Activated CD4-positive, alpha-beta T cell treated with anti-CD3 and anti-CD28 coated beads, Interleukin-2, Interleukin-6, amounts not matched to agents 100 ng/mL and 50 ng/mL, durations not matched to agents 16 hours and 8 hours (primary cell): Measurements from ENCODE around the gene MS4A12.
"Not testable (repeated sequence)": the region's sequence is repeated elsewhere in the genome, so short reads cannot be mapped to it uniquely, and the experiment has no call there.

ENCODE experiments used
- DNase-seq: peaks from one replicate; pipeline ENCODE4 v3.0.0-alpha.2; 2020

The MS4A12 gene, protein sequence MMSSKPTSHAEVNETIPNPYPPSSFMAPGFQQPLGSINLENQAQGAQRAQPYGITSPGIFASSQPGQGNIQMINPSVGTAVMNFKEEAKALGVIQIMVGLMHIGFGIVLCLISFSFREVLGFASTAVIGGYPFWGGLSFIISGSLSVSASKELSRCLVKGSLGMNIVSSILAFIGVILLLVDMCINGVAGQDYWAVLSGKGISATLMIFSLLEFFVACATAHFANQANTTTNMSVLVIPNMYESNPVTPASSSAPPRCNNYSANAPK

DNA sequence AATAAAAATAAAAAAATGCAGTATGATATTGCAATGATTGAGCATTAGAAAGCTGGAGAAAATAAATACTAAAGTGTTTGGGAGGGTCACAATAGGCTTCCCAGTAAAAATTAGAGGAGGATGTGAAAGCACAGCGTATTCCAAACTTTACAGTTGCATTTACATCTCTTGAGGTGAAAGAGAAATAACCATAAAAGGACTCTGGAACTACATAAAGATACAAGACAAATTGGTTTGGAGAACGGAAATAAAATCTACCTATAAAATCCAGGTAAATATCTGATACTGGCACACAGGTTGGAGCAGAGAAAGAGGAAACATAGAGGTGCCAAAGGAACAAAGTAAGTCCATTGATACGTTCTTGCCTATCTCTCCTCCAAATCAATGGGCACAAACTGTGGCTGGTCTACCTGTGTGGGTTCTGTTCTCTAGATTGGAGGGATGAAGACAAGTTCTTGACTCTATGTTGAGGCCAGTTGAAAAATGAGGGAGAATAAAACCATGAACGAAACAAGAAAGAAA, at the start of gene MS4A12:
Gene MS4A12 (plus strand): TSS at position 291 of the 522 bp plus-strand sequence. CDS start 4,541 bp downstream, outside the sequence.
- no peak for DNase-seq

DNA sequence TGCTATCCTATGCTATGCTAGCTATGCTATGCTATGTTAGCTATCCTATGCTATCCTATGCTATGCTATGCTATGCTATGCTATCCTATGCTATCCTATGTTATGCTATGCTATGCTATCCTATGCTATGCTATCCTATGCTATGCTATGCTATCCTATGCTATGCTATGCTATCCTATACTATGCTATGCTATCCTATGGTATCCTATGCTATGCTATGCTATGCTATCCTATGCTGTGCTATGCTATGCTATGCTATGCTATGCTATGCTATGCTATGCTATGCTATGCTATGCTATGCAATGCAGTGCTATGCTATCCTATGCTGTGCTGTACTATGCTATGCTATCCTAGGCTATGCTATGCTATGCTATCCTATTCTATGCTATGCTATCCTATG, 45.5 kb upstream of the MS4A12 start:
- DNase-seq, result no peak

DNA sequence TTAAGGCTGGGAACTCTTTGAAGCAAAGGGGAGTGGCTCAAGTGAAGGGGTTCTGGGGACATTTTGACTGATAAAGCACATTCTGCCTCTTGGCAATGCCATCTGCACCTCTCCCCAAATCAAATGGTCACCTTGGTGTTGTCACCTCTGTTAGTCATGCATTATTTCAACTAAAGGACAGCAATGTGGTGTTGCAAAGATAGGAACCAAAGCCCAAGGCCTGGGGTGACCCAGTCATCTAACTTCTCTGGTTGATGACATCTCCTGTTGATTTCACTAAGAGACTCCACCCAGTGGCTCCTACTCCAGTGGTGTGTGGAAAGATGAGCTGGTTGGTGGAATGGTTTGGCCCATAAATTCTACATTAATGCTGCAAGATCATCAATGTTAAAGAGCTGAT, 44.7 kb upstream of the MS4A12 start:
- no peak for DNase-seq

DNA sequence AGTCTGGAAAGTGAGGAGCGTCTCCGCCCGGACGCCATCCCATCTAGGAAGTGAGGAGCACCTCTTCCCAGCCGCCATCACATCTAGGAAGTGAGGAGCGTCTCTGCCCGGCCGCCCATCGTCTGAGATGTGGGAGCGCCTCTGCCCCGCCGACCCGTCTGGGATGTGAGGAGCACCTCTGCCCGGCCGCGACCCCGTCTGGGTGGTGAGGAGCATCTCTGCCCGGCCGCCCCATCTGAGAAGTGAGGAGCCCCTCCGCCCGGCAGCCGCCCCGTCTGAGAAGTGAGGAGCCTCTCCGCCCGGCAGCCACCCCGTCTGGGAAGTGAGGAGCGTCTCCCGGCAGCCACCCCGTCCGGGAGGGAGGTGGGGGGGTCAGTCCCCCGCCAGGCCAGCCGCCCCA, 41.4 kb upstream of the MS4A12 start:
- not testable (repeated sequence) for DNase-seq

DNA sequence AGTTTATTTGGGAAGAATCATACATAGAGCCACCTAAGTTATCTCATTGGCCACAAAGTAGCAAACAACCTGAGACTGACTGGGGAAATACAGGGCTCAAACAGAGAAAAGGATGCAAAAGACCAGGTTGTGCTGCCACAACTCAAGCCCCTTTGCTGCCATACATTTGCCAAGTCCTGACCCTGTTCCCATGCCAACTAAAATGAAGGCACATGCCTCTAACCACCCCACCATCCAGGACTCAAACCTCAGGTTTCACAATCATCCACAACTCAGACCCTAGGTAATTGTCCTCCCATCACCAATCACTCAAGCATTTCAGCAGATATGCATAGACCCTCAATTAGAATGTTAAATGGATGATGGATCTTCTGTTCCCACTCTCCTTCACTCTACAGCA, 38.4 kb upstream of the MS4A12 start:
- no peak for DNase-seq

DNA sequence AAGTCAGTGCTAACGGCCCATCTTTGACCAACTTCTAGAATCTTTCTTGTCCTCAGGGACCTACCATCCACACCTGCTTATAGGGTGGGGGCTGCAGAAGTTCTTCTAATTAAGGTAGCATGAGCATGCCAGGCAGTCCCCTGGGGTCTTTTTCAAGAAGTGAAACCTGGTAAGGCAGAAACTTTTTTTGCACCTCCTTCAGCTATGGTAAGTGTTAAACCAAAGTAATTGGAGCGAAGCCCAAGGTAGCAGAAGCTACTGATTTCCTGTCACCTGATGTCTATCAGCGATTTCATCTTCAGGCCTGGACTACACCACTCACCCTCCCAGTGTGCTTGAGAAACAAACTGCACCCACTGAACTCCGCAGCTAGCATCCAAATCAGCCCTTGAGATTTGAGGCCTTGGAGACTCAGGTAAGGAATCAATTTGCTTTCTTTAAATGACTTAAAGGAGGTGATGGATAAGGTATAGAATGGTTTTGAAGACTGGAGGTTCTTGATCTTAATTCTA, 37.0 kb upstream of the MS4A12 start, which contains the start of gene MS4A1:
Gene MS4A1 (plus strand): TSS at position 317 of the 512 bp plus-strand sequence. CDS start 6,528 bp downstream, outside the sequence.
- DNase-seq, result no peak

DNA sequence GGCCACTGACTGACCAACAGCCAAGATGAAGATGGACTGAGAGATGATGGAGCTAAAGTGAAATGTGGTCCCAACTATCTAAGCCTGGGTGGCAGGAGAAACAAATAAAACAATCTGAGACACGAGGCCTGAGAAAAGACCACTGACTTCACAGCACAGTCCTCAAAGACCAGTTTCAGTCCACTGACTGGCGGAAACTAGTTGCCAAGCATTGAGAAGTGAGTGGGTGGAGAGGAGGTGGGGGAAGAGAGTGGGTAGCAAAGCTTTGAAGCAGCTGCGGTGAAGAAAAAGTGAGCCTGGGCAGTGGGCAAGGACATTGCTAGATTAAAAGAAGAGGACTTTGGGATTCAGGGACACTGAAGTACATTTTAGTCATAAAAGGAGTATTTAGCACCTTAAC, 35.0 kb upstream of the MS4A12 start:
- no peak for DNase-seq

DNA sequence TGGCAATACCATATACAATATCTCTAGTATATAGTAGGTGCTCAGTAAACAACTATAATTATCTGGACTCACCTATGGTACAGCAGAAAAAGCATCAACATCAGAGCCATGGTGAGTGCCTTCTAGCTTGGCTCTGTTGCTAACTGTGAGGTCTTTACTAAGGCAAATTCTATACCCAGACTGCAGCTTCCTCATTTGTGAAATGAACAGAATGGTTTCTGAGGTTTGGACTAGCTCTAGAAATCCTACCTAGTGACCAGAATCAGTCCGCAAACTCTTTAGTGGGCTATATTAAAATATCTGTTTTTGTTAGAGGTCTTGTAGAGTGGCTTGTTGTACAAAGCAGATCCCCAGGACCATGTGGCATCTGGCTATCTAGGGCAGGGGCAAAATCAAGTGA, 33.2 kb upstream of the MS4A12 start:
- no peak for DNase-seq

DNA sequence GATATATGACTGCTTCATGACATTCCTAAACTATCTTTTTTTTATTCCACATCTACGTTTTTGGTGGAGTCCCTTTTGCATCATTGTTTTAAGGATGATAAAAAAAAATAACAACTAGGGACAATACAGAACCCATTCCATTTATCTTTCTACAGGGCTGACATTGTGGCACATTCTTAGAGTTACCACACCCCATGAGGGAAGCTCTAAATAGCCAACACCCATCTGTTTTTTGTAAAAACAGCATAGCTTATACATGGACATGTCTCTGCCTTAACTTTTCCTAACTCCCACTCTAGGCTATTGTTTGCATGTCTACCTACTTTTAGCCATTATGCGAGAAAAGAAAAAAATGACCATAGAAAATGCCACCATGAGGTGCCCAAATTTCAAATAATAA, 23.7 kb upstream of the MS4A12 start:
- DNase-seq, result no peak

DNA sequence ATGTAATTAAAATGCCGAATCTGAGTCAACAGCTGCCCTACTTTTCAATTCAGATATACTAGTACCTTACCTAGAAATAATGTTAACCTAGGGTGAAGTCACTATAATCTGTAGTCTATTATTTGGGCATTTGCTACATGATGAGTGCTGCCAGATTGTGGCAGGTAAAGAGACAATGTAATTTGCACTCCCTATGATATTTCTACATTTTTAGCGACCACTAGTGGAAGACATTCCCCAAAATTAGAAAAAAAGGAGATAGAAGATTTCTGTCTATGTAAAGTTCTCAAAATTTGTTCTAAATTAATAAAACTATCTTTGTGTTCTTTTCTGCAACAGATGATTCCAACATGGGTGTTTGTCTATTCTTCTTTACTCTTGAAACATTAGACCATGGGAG, 22.9 kb upstream of the MS4A12 start:
- no peak for DNase-seq

DNA sequence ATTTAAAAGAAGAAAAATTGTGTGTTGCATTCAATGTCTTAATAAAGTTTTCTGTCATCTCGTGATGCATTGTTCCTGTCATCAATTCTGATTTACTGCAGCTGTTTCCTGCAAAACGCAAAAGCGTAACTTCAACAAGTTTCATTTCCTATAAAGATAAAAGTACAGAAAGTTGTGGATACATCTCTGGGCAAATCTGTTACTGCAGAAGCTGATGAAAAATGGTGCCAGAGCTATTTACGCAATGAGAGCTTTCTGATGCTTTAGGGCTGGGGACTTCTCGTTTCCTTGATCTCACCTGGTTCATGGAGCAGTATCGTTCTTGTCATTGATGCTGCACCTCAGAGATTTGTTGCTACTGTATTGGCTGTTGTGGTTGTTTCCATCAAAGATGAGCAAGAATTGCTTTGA, 15.5 kb upstream of the MS4A12 start:
- DNase-seq, result no peak

DNA sequence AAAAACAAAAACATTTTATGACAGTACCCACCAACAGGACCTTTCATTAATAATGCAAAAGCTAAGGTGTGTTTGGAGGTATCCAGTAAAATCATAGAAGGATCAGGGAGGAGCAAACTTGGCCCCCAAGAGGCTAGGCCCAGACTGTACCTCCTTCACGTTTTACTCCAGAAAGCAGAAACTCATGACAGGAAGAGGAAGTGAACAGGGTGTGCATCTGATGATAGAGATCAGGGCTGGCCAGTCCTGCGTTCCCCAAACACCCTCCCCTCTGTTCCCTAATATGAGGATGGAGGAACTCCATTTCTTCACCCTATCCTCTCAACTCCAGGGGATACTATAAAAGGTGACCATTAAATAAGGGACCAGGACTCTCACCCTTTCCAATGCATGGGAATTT, 10.2 kb upstream of the MS4A12 start:
- no peak for DNase-seq

DNA sequence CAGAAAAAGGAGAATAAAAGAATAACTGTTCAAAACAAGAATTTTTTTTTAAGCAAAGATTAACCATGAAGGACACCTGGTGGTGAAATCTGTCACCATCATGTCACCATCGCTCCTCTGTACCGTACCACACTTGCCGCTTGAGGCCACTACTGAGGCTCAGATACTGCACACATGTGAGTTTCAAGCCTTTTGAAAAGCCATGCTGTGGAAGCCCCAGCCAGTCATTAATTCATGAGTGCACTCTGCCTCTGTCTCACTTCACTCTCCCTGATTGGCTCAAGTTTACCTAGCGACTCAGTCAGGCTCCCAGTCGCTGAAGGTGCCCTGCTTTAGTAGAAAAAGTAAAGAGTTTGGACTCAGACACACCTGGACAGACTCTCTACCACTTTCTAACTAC, 6.6 kb upstream of the MS4A12 start:
- peak; percentile 19 for DNase-seq

DNA sequence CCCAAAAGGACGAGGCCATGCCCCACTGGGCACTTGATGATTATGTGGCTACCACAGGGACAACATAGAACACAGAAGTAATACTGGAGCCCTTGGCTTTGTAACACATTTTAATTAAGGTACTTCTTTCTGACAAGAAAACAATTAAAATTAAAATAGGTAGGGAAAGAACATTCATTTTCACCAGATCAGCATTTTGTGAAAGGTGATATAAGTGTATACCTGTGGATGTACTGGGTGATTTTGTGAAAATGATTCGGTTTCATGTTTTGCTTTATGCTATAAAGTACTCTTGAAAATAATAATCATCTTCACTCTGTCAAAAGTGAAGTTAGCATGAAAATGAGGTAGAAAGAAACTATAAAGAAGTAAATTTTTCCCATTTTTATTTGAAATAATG, 876 bp downstream of the MS4A12 start:
- no peak for DNase-seq

DNA sequence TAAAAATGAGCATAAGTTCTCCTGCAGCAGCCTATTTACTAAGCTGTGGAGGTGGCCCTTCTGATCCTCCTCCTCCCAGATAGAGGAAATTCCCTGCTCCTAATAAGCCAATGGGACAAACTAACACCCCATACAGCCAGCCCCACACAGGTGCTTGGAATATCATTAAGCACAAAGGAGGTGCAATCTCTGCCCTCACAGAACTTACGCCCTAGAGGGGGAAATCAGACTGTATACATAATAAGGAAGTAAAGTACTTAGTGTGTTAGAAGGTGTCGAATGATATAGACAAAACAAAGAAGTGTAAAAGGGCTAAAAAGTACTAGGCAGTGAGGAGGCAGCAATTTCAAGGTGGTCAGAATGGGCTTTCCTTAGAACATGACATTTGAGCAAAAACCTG, 5.8 kb downstream of the MS4A12 start:
- DNase-seq, result no peak

DNA sequence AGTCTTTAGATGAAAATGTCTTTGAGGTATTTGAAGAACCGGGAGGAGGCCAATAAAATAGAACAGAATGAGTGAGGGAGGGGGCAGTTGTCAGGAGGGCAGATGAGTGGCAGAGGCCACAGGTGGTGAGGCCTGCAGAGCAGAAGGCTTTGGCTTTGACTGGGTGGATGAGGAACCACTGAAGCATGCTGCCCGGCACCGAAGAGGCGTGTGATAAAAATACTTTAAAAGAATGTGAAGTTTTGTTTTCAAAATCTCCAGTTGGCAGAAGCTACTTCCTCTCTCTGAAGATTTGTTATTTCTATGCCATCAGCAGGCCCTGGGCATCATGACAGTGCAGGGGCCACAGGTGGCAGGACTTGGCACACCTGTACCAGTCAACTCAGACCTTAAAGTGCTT, 6.3 kb downstream of the MS4A12 start:
- no peak for DNase-seq

DNA sequence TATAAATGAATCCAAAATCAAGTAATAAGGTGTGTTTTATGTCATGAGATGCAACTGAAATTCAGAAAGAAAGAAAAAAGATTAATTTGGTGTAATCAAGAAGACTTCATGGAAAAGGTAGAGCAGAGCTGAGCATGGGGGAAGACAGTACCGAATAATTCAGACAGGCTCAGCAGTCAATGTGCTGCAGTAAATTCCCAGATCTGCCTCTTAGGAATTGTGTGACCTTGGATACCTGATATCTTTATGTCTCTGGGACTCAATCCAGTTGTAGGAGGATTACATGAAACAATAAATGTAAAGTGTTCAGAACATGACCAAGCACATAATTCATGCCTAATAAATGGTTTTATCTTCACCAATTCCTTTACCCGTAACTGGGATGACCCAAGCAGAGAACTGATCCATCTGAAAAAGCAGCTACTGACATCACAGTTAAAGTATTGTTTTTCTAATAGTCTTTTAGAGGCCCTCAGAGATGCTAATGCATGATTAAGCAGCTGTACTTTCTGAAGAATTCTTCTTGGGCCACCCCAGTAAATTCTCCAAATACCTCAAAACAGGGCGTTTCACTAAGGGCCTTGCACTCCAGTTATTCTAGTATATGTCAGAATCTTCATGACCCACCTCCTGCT, 7.8 kb downstream of the MS4A12 start:
- no peak for DNase-seq

DNA sequence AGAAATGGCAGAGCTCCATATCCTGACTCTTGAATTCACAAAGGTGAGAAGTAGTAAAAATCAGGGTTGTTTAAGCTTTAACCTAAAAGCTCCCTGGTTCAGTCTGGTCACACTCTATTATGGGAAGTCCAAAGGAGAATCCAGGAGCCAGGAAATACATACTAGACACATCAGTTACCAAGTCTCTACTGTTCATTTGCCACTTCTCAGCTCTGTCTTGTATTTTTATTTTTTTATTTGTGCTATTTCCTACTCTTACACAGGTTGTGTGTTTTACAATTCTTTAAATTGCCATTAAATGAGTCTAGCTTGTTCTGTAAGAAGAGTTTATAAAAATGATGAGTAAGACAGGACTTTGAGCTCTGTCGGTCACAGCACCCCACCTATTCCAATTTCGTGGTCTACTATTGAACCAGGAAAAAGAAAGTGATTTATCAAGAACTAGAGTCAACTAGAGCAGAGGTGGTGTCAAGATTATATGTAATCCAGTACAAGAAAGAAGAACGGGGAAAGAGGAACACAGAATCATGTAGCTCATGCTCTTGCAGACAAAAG, 9.7 kb downstream of the MS4A12 start:
- no peak for DNase-seq

DNA sequence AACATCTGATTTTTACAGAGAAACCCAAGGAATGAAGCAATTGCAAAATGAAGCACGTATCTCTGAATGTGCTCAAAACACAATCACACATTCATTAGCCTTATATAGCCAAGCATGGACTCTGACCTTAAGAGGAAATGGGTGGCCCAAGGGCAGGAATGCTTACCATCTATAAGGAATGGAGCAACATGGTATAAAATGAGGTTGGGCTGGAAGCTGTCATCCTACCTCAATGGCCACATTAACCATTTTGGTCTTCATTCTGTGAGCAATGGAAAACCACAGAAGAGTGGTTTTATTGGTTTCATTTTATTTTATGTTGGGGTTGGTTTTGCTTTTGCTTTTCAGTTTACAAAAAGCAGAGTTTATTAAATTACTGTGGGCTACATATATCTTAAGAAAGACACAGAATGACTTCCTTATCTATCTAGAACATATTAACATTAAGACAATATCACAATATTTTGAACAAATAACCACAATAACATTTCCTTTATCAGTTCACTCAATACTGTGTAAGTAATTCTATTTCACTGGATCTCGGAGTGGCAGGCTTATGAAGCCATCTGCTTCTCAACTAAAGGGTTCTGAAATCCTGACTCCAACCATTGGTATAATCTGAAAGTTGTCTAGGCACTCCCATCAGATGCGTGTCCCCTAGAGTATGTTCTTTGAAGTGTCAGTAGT, 11.8 kb downstream of the MS4A12 start:
- peak; percentile 19 for DNase-seq

DNA sequence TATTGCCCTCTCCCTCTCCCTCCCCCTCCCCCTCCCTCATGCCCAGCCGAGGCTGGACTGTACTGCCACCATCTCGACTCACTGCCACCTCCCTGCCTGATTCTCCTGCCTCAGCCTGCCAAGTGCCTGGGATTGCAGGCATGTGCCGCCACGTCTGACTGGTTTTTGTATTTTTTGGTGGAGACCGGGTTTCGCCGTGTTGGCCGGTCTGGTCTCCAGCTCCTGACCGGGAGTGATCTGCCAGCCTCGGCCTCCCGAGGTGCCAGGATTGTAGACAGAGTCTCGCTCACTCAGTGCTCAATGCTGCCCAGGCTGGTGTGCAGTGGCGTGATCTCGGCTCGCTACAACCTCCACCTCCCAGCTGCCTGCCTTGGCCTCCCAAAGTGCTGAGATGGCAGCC, 17.0 kb downstream of the MS4A12 start:
- not testable (repeated sequence) for DNase-seq

DNA sequence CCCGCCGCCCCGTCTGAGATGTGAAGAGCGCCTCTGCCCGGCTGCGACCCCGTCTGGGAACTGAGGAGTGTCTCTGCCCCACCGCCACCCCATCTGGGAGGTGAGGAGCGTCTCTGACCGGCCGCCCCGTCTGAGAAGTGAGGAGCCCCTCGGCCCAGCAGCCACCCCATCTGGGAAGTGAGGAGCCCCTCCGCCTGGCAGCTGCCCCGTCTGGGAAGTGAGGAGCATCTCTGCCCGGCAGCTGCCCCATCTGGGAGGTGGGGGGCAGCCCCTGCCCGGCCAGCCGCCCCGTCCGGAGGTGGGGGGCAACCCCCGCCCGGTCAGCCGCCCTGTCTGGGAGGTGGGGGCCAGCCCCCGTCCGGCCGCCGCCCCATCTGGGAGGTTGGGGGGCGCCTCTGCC, 17.6 kb downstream of the MS4A12 start:
- DNase-seq, result not testable (repeated sequence)

DNA sequence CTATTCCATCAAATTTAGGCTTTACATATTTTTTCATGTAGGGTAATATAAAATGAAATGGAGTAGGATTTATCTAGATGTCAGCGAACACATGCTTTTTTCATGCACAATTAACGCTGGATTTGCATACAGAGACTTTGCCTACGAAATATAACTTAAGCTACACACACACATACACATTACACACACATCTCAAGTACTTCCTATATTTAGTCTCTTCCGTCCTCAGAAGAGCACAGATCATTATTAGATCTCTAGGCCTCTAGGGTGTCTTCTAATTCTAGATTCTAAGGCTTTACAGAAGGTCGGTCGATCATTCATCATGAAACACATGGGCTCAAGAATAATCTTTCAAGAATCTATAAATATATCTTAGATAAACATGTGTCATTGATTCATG, 18.8 kb downstream of the MS4A12 start:
- DNase-seq, result no peak

DNA sequence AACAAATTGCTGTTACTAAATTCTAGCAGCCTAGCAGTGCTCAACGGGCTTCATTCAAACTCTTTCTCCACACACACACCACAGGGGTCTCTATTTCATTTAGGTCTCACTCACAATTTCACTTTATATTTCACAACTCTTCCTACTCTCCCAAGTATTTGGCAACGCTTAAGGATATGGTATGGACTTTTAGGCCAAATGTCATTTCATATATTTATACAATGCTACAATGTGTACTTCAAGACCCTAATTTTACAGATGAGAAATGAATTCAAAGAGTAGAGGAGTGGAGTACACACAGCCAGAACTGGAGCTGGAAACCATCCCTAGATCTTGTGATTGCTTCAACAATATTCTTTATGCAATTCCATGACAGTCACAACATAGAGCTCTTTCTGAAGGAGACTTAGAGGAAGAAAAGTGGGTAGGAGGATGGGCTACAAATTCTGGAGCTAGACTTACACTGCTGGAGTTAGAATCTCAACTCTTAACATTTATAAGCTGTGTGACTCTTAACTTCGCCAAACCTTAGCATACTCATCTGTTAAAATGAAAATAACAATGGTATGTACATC, 20.2 kb downstream of the MS4A12 start:
- DNase-seq, result no peak
